ENCODE results near the gene KHDRBS1. TPM values are rescaled to one million over a fixed set of nuclear protein-coding genes. Genes with fewer than 3 reads are reported as not detected.
"Not testable (repeated sequence)": the region's sequence is repeated elsewhere in the genome, so short reads cannot be mapped to it uniquely, and the experiment has no call there.

Gene KHDRBS1
- total RNA-seq, 1 donor from 2014 or later: 79.5 TPM

GRCh38 chr1:32072622-32073298 lies 59.1 kb downstream of the KHDRBS1 start, which contains the start of gene TMEM39B:
Gene TMEM39B (plus strand): TSS chr1:32072939. CDS start chr1:32073048, 109 bp downstream.
- H3K9me3 ChIP-seq: no peaks in the 10 kb centered on the region
- DNase-seq (peak; percentile 98), ATAC-seq (peak; percentile 96 to 97)
- H3K36me3 ChIP-seq: peaks cover 25% of the 10 kb centered on the region
- TF ChIP-seq, protein P1, sequence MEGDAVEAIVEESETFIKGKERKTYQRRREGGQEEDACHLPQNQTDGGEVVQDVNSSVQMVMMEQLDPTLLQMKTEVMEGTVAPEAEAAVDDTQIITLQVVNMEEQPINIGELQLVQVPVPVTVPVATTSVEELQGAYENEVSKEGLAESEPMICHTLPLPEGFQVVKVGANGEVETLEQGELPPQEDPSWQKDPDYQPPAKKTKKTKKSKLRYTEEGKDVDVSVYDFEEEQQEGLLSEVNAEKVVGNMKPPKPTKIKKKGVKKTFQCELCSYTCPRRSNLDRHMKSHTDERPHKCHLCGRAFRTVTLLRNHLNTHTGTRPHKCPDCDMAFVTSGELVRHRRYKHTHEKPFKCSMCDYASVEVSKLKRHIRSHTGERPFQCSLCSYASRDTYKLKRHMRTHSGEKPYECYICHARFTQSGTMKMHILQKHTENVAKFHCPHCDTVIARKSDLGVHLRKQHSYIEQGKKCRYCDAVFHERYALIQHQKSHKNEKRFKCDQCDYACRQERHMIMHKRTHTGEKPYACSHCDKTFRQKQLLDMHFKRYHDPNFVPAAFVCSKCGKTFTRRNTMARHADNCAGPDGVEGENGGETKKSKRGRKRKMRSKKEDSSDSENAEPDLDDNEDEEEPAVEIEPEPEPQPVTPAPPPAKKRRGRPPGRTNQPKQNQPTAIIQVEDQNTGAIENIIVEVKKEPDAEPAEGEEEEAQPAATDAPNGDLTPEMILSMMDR (IDR thresholded peaks at IDR 0.05): peak; percentile 9
- intact Hi-C loops (cut with DNase I): no loop called here
- H3K4me1 ChIP-seq: peaks cover 19% of the 10 kb centered on the region
- peak within 1 kb of the TSS; percentile 82 for H3K4me3 ChIP-seq
- H3K27me3 ChIP-seq (ENCODE audit: low read depth): no peaks in the 10 kb centered on the region
- peak within 1 kb of the TSS; percentile 85 for H3K27ac ChIP-seq

GRCh38 chr1:32073299-32074229 lies 59.9 kb downstream of the KHDRBS1 start:
- Histone ChIP-seq H3K27ac (peak overlapping the region; percentile 85), H3K27me3 (ENCODE audit: low read depth) (no peaks in the 10 kb centered on the region), H3K36me3 (peaks cover 33% of the 10 kb centered on the region), H3K4me3 (peak overlapping the region; percentile 82), H3K9me3 (no peaks in the 10 kb centered on the region), H3K4me1 (peaks cover 19% of the 10 kb centered on the region)
- TF ChIP-seq, protein P1 (IDR thresholded peaks at IDR 0.05): no peak
- intact Hi-C loops (cut with DNase I): no loop called here
- DNase-seq (no peak), ATAC-seq (peak in 1 of 2 donors; percentile 62)

DNA sequence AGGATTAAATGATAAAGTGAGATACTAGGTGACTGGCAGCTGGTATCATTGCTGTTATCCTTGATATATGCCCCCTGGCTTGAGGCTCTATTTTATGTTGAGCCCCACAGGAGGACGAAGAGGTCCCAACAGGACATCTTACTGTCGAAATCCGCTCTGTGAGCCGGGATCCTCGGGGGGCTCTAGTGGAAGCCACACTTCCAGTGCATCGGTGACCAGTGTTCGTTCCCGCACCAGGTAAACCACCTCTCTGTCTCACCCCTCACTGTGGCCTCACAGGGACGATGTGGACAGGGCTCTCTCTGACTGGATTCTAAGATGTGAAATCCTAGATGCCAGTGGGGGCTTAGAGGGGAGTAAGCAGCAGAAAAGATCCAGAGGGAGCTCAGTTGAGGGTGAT lies 61.2 kb downstream of the KHDRBS1 start:
- no peak overlapping the region for H3K4me3 ChIP-seq
- H3K36me3 ChIP-seq: peaks cover 46% of the 10 kb centered on the region
- H3K4me1 ChIP-seq: peaks cover 19% of the 10 kb centered on the region
- DNase-seq (no peak), ATAC-seq (no peak)
- no peaks in the 10 kb centered on the region for H3K9me3 ChIP-seq
- no peaks in the 10 kb centered on the region for H3K27me3 ChIP-seq (ENCODE audit: low read depth)
- intact Hi-C loops (cut with DNase I): no loop called here
- TF ChIP-seq, protein P1 (IDR thresholded peaks at IDR 0.05): no peak
- no peak overlapping the region for H3K27ac ChIP-seq

DNA sequence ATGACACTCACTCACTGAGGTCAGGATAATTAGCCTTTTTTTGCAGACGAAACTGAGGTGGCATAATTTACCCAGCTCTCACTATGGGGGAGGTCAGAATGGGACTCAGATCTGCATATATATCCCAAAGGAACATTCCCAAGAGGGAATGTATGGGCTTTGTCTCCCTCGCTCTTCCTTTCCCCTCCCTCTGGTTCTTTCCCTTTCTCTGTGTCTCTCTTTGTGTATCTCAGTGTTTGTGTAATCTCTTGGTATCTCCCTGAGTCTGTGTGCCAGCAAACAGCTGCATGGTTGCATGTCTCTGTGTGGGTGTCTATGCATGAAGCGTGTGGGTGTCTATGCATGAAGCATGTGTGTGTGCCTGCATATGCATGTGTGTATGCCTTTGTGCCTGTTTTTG lies 63.8 kb downstream of the KHDRBS1 start:
- peaks cover 8% of the 10 kb centered on the region for H3K4me1 ChIP-seq
- peaks cover 71% of the 10 kb centered on the region for H3K36me3 ChIP-seq
- no peak for ATAC-seq
- H3K27ac ChIP-seq: no peak overlapping the region
- H3K4me3 ChIP-seq: no peak overlapping the region
- H3K9me3 ChIP-seq: no peaks in the 10 kb centered on the region
- DNase-seq: no peak
- TF ChIP-seq, protein P1 (IDR thresholded peaks at IDR 0.05): no peak
- H3K27me3 ChIP-seq (ENCODE audit: low read depth): no peaks in the 10 kb centered on the region
- intact Hi-C loops (cut with DNase I): no loop called here

DNA sequence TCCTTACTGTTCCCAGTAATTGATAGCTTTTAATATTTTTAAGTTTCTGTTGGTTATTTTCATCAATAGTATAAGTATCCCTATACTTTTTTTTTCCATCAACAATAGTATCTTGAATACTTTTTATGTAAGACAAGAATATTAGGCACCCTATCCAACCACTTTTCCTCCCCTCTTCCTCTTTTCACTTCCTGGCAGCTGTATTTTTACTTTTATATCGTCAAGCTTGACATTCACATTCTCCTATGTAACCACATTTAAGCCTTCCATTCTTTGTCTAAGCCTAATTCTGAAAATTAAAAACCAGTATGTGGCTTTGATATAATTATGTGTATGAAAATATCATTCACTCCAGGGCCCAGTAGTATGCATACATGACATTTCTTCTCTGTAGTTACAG lies 68.4 kb downstream of the KHDRBS1 start:
- Histone ChIP-seq H3K27me3 (ENCODE audit: low read depth) (no peaks in the 10 kb centered on the region), H3K4me3 (no peak overlapping the region), H3K9me3 (no peaks in the 10 kb centered on the region), H3K27ac (no peak overlapping the region), H3K36me3 (peaks cover 88% of the 10 kb centered on the region), H3K4me1 (no peaks in the 10 kb centered on the region)
- ATAC-seq (no peak), DNase-seq (no peak)
- TF ChIP-seq, protein P1 (IDR thresholded peaks at IDR 0.05): no peak
- intact Hi-C loops (cut with DNase I): no loop called here

DNA sequence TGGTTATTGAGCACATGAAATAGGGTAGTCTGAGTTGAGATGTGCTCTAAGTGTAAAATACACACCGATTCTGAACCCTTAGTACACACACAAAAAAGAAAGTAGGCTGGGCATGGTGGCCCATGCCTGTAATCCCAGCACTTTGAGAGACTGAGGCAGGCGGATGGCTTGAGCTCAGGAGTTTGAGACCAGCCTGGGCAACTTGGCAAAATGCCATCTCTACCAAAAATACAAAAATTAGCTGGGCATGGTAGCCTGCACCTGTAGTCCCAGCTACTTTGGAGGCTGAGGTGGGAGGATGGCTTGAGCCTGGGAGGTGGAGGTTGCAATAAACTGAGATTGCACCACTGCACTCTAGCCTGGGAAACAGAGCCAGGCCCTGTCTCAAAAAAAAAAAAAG lies 72.7 kb downstream of the KHDRBS1 start:
- H3K9me3 ChIP-seq; H3K4me1 ChIP-seq; intact Hi-C loops (cut with DNase I); ATAC-seq; H3K4me3 ChIP-seq; H3K27ac ChIP-seq; DNase-seq; H3K27me3 ChIP-seq (ENCODE audit: low read depth): not testable (repeated sequence)
- peaks cover 81% of the 10 kb centered on the region for H3K36me3 ChIP-seq
